ENCODE results near the gene WDR1.
A peak's percentile ranks its signal among the peaks of the same experiment; 100 is the strongest.

Gene WDR1

GRCh38 chr4:10097906-10098779, 18.5 kb downstream of the WDR1 start:
- DNase-seq, result no peak

DNA sequence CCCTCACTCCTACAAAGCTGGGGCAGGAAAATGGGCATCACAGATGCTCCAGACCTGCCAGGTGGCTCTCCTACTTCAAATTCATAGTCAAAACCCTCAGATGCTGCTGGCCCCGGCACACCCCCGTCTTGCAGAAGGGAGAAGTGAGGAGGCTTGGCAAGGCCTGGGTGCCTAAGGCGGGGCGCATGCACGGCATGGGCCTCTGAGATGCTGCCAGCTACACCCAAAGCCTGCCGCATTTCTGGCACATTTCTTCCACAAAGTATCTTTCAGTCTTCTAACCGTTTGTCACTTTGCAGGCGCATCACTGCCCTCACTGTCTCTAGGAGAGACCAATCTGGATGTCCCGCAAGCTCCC, 19.6 kb downstream of the WDR1 start:
- no peak for DNase-seq

DNA sequence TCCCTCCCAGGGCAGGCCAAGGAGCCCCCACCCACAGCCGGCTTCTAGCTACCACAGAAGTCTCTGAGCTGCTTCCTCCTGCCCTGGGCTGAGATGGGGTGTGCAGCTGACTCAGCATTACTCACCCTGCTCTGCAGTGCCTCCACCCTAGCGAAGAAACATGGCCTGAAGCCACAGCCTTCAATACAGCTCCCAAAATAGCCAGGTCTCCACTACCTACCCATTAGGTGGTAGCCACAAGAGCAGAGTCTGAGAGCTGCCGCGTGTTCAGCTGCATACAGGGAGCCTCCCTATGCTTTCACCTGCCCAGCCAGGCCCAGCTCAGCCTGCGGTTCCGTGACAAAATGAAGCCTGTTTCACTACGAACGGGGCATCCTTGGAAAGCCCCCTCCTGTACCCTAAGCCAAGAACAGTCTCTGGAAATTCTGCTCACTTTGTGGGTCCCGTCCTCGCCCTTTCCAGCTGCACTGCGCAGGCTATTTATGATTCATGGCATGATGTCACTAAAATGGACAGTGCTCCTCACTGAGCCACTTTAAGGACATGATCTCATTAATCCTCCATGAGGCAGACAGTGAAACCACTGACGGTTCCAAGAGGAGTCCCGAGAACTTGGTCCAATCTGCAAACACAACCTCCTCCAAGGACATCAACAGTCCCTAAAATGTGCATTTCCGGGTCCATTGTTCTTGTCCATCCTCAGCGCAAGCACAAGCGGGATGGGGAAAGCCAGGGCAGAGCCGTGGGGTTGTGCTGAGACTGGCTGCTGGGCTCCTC, 20.2 kb downstream of the WDR1 start:
- peak; percentile 60 for DNase-seq

DNA sequence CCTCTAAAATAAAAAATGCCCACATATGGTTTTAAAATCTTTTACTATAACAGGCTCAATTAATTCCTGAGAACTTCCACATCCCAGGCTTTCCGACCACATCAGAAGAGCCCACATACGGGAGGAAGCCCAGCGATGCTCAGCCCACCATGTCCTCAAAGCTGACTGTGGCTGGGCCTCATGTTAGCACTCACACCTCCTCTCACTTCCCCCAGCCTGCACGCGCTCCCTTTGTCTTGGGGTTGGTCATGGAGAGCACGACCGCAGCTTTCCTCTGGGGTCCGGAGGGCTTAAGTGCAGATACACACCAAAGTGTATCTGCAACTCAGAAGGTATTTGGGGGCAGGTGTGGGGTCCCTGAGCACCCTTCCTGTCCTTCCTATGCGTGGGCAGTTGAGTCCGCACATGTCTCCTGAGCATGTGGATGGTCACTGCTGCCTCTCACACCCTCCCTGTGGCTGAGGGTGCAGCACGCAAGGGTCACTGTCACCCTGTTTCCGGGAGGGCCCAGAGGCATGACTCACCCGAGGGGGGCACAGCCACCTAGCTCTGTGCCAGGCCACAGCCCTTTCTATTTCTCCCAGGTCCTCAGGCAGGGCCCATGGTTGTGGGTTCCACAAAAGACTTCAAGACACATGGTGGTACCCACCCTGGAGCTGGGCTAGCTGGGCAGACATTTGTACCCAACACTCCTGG, 21.2 kb downstream of the WDR1 start:
- DNase-seq, result no peak

GRCh38 chr4:10094841-10095240, 21.8 kb downstream of the WDR1 start:
- DNase-seq, result no peak

DNA sequence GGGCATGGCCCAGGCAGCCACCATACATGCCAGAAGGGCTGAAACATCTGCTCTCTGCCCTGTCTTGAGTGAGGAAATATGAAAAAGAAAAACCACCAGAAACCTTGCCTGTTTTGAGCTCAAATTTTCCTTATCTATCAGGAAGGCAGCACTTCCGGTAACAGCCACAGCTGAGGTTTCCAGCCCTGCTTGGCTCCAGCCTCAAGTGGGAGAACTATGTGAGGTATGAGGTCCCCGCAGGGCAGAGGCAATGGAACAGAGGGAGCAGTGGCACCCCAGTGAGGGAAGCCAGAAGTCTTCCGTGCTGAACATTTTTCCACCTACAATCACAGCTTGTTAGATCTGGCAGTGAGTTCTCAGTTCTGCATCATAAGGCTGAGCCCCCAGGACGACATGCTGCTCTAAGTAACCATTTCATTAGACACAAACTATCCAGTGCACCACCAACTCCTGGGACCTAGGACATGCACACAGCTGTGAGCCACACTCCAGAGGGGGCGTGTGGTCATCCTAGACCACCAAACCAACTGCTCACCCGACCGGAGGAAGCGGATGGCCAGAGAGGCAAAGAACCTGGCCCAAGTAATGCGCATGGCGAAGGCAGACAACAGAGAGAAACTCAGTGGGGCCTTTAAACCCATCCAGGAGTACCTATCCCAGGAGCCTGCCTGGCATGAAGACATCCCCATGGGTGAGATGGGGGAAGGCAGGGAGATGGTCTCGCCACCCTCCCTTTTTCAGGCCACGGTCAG, 22.6 kb downstream of the WDR1 start:
- no peak for DNase-seq

DNA sequence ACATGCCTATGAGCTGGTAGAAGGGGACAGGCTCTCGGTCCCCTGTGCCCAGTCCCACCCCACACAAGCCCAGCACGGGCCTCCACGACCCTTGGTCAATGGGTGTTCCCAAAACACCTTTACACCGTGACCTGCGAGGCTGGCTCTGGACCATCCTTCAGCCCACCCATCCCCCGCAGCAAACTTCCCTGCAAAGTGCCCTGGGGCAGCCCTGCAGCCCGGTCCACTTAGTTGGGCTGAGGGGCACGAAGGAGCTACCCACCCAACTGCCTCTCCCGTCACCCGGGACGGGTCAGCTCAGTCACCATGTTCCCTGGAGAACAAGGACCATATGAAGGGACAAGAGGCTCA, 23.4 kb downstream of the WDR1 start:
- DNase-seq, result no peak

GRCh38 chr4:10092481-10093270, 23.9 kb downstream of the WDR1 start:
- DNase-seq, result no peak

DNA sequence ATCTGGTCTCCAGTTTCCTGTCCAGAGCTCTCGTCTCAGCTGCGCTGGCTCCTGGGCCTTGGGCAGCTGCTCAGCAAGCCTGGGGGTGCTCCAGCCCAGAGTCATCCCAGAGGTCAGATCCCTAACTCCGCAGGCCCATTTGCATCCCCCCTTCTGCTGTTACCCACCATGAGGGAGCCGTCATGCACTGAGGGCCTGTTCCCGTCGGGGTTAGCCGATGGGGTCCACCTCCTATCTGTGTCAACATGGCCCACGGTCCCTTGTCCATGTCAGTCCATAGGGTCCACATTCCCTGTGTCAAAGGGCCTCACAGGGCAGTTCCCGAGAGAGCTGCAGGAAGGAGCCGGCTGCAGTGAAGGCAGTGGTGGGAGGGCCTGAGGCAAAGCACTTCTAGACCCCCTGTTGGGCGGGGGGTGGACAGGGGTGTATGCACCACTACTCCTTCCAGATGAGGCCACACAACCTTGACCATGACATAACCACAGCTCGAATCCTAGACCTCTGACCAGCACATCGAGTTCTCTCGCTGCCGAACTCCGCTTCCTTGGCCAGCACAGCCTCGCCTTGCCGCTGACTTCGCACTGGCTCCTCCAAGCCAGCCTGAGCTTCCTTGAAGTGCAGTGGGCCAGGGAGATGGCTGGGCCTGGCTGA, 24.9 kb downstream of the WDR1 start:
- DNase-seq, result no peak

DNA sequence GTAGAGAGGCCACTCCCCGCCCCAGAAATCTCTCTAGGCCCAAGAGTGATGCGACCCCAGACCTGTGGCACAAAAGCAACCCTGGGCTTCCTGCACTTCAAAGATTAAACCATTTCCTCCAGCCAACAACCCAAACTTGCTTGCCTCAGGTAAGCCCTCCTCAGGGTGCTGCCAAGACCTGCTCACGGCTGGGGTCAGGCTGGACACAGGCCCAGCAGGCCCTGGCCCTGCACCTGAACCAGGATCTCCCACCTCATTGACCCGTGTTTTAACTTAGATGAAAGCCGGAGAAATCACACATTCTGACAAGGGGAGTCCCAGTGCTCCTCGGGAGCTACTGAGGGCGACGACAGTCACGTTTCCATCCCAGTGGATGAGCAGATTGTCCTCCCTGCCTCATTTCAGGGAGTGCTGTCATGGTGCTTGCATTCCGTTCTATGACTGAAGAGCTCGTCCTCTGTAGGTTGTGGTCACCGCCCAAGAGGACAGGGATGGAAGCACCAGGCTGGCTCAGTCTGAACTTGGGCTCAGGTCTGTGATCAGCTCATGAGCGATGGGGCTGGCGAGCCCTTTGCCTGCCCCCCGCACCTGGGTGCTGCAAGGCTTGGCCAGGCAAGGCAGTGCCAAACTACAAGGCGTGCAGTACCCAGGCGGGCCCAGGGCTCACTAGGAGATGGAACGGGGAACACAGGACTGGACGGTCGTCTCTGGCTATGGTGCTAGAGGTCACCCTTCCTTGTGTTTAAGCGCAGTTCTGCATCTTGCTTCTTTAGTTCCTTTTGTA, 25.9 kb downstream of the WDR1 start:
- DNase-seq, result no peak

- no peak for DNase-seq
Observed at GRCh38 chr4:10089346-10089745, 27.3 kb downstream of the WDR1 start.

- DNase-seq, result no peak
Observed at GRCh38 chr4:10088135-10089010, 28.2 kb downstream of the WDR1 start.

GRCh38 chr4:10087152-10087791, 29.3 kb downstream of the WDR1 start:
- DNase-seq, result no peak

DNA sequence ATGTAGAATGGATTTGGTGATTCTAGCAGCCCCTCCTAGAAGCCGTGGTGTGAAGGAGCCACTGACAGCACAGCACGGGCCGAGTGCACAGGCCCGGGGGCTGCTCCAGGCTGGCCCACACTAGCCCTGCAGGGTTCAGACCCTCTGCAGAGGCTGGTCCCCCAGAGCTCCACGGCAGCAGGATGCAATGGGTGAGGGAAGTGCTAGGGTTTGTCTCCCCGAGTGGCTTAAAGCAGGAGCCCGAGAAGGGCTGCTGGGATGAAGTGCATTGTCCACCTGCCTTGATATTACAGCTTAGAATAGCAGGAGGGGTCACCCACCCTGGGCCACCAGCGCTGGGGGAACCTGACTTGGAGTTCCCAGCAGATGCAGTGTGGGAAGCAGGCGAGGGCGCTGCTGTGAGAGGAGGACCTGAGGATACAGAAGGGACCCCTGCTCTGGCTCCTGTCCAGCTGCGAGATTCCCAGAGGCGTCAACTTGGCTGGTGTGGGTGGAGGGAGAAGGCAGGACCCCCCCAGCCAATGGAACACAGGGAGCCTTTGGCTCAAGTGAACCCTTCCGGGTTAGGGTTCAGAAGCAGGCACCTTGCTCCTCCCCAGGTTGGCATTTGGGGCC, 30.0 kb downstream of the WDR1 start:
- no peak for DNase-seq

DNA sequence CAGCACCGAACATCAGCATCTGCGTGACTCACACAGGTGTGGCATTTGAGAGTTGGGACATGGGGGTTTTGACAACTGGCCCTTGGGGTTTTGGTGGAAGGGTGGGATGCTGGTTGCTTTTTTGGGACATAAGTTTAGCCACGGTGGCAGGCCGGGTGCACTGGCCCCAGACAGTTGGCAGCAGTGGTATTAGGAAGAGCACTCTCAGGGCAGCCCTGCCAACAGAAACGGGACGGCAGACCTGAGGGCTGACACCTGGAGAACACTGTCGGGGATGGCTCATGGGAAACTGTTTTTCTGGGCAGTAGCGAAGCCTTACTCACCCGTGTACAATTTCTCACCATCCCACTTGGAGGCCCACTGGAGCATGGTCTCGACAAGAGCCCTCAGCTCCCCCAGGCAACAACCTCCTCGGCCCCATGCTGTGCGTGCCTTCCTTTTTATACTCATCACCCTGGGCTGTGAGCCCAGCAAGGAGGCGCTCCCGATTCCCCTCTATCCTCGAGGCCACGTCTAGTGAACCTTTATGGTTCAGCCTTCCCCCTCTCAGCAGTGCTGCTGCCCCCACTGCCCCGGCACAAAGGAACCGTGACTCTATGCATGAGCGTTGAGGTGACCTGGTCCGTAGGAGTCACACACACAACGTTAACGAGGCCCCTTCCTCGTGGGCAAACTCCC, 30.6 kb downstream of the WDR1 start:
- DNase-seq, result no peak

GRCh38 chr4:10085386-10085785, 31.2 kb downstream of the WDR1 start:
- no peak for DNase-seq

DNA sequence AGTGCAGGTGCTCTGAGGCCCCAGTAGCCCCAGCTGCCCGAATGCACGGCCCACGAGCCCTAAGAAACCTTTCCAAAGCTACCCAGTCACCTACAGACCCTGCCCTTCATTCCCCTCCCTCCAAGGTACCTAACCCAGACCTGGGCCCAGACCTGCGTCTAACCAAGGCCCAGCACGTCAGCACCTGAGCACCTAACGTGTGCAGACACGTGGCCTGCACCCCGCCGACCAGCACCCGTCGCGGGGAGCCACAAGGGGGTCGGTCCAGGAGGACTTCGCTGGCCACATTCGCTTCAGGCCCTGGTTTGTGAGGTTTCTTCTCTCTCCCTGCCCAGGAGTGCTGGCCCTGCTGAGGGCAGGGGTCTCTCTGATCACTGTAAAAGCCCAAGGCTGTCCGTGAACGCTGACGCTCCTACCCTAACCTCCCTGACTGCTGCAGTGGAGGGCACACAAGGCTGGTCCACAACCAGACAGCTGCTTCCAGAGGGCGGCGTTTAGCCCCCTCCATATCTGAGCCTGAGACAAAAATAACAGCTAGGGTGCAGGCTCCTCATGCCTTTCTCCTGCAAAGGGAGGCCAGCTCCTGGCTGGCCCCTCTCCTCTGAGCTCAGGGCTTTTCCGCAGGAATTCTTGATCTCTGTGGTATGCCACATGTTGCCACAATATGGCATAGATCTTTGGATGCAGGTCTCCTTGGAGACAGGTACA, 31.8 kb downstream of the WDR1 start:
- no peak for DNase-seq

Data from T-helper 9 cell (primary cell).